ENCODE results near the gene HSD17B12.

HSD17B12 gene

DNA sequence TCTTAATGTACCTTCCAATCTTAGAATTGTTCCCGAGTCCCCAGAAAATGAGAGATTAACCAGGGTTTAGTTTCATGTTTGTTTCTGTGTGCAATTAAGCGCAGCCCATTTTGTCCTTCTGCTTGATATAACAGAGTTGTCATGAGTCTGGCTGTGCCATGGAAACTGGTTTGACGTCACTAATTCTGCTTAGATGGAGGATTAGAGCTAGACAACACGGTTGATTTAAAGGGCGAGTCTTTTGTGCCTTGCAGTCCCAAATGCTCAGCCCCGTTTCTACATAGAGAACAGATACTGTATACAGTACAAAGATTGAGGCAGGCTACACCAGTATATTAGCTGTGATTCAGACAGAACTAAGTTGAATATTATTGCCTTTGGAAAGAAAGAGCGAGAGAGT lies 154.6 kb downstream of the HSD17B12 start:
- TF ChIP-seq, protein P1, sequence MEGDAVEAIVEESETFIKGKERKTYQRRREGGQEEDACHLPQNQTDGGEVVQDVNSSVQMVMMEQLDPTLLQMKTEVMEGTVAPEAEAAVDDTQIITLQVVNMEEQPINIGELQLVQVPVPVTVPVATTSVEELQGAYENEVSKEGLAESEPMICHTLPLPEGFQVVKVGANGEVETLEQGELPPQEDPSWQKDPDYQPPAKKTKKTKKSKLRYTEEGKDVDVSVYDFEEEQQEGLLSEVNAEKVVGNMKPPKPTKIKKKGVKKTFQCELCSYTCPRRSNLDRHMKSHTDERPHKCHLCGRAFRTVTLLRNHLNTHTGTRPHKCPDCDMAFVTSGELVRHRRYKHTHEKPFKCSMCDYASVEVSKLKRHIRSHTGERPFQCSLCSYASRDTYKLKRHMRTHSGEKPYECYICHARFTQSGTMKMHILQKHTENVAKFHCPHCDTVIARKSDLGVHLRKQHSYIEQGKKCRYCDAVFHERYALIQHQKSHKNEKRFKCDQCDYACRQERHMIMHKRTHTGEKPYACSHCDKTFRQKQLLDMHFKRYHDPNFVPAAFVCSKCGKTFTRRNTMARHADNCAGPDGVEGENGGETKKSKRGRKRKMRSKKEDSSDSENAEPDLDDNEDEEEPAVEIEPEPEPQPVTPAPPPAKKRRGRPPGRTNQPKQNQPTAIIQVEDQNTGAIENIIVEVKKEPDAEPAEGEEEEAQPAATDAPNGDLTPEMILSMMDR (IDR thresholded peaks at IDR 0.05), result no peak
- no peak for DNase-seq
- no peaks in the 10 kb centered on the region for H3K9me3 ChIP-seq
- no peak overlapping the region for H3K4me3 ChIP-seq
- H3K36me3 ChIP-seq, result peaks cover 0 to 10% (median 0%) of the 10 kb centered on the region in 3 donors
- intact Hi-C loops (cut with DNase I; ENCODE audit: low total_unique reads), result no loop called here
- no peak overlapping the region for H3K27ac ChIP-seq
- H3K27me3 ChIP-seq, result no peaks in the 10 kb centered on the region
- peaks cover 0 to 31% (median 5%) of the 10 kb centered on the region in 4 donors for H3K4me1 ChIP-seq

- Histone ChIP-seq H3K9me3 (no peaks in the 10 kb centered on the region), H3K4me1 (peaks cover 0 to 15% (median 5%) of the 10 kb centered on the region in 4 donors), H3K4me3 (no peak overlapping the region), H3K27me3 (no peaks in the 10 kb centered on the region), H3K27ac (no peak overlapping the region), H3K36me3 (peaks cover 0 to 5% (median 0%) of the 10 kb centered on the region in 3 donors)
- no peak for DNase-seq
- TF ChIP-seq, protein P1 (IDR thresholded peaks at IDR 0.05), result no peak
- intact Hi-C loops (cut with DNase I; ENCODE audit: low total_unique reads), result no loop called here
Measured at GRCh38 chr11:43837879-43838278, 157.3 kb downstream of the HSD17B12 start.

DNA sequence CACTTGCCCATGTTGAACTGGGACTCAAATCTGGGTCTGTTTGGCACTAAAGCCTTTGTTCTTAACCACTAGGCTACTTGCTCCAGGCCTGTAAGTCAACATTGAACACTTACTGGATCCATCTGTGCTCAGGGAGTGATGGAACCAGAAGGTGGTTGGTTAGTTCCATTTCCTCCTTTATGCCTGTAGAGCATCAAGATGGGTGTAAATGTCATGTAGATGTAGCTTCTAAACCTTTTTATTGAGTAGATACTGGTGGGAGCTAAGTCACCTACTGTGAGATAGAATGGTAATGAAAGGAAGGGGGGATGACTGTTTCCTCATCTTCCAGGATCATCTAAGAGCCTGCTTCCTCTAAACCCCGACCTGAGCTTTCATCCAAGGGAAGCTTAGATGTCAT lies 161.5 kb downstream of the HSD17B12 start:
- TF ChIP-seq, protein P1 (IDR thresholded peaks at IDR 0.05), result no peak
- intact Hi-C loops (cut with DNase I; ENCODE audit: low total_unique reads), result no loop called here
- no peaks in the 10 kb centered on the region for H3K27me3 ChIP-seq
- no peak overlapping the region for H3K27ac ChIP-seq
- H3K4me3 ChIP-seq, result no peak overlapping the region
- no peak for DNase-seq
- H3K36me3 ChIP-seq, result peaks cover 0 to 5% (median 0%) of the 10 kb centered on the region in 3 donors
- H3K9me3 ChIP-seq, result no peaks in the 10 kb centered on the region
- H3K4me1 ChIP-seq, result no peaks in the 10 kb centered on the region

- intact Hi-C loops (cut with DNase I; ENCODE audit: low total_unique reads), result no loop called here
- no peaks in the 10 kb centered on the region for H3K27me3 ChIP-seq
- DNase-seq, result no peak
- no peaks in the 10 kb centered on the region for H3K4me1 ChIP-seq
- H3K36me3 ChIP-seq, result no peaks in the 10 kb centered on the region
- no peak overlapping the region for H3K27ac ChIP-seq
- TF ChIP-seq, protein P1 (IDR thresholded peaks at IDR 0.05), result no peak
- H3K4me3 ChIP-seq, result no peak overlapping the region
- no peaks in the 10 kb centered on the region for H3K9me3 ChIP-seq
Measured at GRCh38 chr11:43845816-43846215, 165.3 kb downstream of the HSD17B12 start.

GRCh38 chr11:43852057-43852636 lies 171.6 kb downstream of the HSD17B12 start:
- H3K4me1 ChIP-seq, result no peaks in the 10 kb centered on the region
- H3K27ac ChIP-seq, result no peak overlapping the region
- no peak overlapping the region for H3K4me3 ChIP-seq
- peaks cover 0 to 20% (median 19%) of the 10 kb centered on the region in 3 donors for H3K36me3 ChIP-seq
- peak in 1 of 2 donors; percentile 56 for DNase-seq
- intact Hi-C loops (cut with DNase I; ENCODE audit: low total_unique reads), result no loop called here
- no peaks in the 10 kb centered on the region for H3K9me3 ChIP-seq
- TF ChIP-seq, protein P1 (IDR thresholded peaks at IDR 0.05), result peak; percentile 66 to 69
- no peaks in the 10 kb centered on the region for H3K27me3 ChIP-seq
